Choroid plexus epithelial cell (primary cell): ENCODE results near the gene RPL38.

Experiments used
- DNase-seq: peaks from one replicate; pipeline ENCODE4 v3.0.0-alpha.2; 2010; ENCODE audit warnings: low read depth
- H3K4me3 ChIP-seq: 2 replicates; pipeline ENCODE4 v1.5.1; 2011; ENCODE audit warnings: low read depth, mild to moderate bottlenecking, control low read depth, low read length, moderate library complexity
- CTCF ChIP-seq: conservative IDR thresholded peaks from 2 replicates; pipeline ENCODE4 v1.5.1; 2011; ENCODE audit warnings: low read depth, mild to moderate bottlenecking, control low read depth, inconsistent platforms, low read length, moderate library complexity

The RPL38 gene

GRCh38 chr17:74249590-74250270 lies 46.3 kb downstream of the RPL38 start:
- TF ChIP-seq CTCF = no peak
- DNase-seq = no peak
- no peak overlapping the region for H3K4me3 ChIP-seq

GRCh38 chr17:74250324-74250995 lies 47.0 kb downstream of the RPL38 start:
- no peak for DNase-seq
- no peak for TF ChIP-seq CTCF
- no peak overlapping the region for H3K4me3 ChIP-seq

GRCh38 chr17:74251051-74251450 lies 47.6 kb downstream of the RPL38 start:
- H3K4me3 ChIP-seq = no peak overlapping the region
- TF ChIP-seq CTCF = no peak
- no peak for DNase-seq

- no peak overlapping the region for H3K4me3 ChIP-seq
- DNase-seq = no peak
- TF ChIP-seq CTCF = no peak
These were observed 48.1 kb downstream of the RPL38 start for GRCh38 chr17:74251569-74251968.

GRCh38 chr17:74252211-74252610 lies 48.7 kb downstream of the RPL38 start:
- no peak for TF ChIP-seq CTCF
- H3K4me3 ChIP-seq = no peak overlapping the region

GRCh38 chr17:74253036-74253435 lies 49.6 kb downstream of the RPL38 start:
- no peak overlapping the region for H3K4me3 ChIP-seq
- DNase-seq = no peak
- TF ChIP-seq CTCF = no peak

More at GRCh38 chr17:74252211-74252610, 48.7 kb downstream of the RPL38 start:
- no peak for DNase-seq

GRCh38 chr17:74257311-74257710 lies 53.8 kb downstream of the RPL38 start:
- H3K4me3 ChIP-seq = no peak overlapping the region
- no peak for TF ChIP-seq CTCF
- no peak for DNase-seq
